Measurements from ENCODE around the gene AMH. TPM values are rescaled to one million over a fixed set of nuclear protein-coding genes. Genes with fewer than 3 reads are reported as not detected.
A peak's percentile ranks its signal among the peaks of the same experiment; 100 is the strongest.

Gene AMH
- total RNA-seq, 4 donors from 2014 or later, result 0.33 to 4.2 TPM; not detected in 2

DNA sequence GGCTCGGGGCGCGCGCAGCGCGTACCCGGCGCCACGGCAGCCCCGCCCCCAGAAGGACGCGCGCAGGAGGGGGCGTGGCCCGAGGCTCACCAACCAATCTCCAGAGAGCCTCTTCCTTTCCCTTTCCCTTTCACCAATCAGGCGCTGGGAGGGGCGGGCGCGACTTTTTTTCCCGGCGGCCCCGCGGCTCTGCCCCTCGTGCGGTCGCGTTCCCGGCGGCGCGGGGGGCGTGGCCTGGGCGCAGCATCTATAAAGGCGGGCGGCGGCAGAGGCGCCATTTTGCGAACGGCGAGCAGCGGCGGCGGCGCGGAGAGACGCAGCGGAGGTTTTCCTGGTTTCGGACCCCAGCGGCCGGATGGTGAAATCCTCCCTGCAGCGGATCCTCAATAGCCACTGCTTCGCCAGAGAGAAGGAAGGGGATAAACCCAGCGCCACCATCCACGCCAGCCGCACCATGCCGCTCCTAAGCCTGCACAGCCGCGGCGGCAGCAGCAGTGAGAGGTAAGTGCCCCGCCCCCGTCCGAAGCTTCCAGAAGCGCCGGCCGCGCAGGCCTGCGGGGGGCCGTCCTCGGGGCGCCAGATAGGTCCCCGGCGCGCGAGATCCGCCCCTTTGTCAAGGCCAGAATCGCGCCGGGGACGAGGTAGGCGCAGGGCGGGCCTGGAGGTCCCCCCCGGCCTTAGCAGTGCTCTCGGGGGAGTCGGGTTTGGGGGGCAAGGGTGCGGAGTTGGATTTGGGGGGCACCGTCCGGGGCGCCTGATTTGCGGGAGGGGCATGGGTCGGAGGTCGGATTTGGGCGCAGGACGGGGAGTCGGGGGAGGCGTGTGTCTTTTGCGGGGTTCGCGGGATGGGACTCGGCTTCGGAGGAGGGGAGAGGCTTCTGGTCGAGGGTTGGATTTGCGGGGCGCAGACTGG is 20.4 kb downstream of the AMH start:
- Histone ChIP-seq H3K4me1 (peaks cover 16 to 52% of the 10 kb centered on the region in 2 donors), H3K4me3 (replicated peaks in 1 of 3) (peak overlapping the region; percentile 99 to 100 (median 100)), H3K36me3 (peaks cover 13 to 24% of the 10 kb centered on the region in 2 donors), H3K27me3 (no peaks in the 10 kb centered on the region), H3K9me3 (no peaks in the 10 kb centered on the region), H3K27ac (peak overlapping the region; percentile 98 to 100 (median 99))
- peak; percentile 99 to 100 for TF ChIP-seq POLR2A (IDR thresholded peaks at IDR 0.05)
- TF ChIP-seq, protein P1, sequence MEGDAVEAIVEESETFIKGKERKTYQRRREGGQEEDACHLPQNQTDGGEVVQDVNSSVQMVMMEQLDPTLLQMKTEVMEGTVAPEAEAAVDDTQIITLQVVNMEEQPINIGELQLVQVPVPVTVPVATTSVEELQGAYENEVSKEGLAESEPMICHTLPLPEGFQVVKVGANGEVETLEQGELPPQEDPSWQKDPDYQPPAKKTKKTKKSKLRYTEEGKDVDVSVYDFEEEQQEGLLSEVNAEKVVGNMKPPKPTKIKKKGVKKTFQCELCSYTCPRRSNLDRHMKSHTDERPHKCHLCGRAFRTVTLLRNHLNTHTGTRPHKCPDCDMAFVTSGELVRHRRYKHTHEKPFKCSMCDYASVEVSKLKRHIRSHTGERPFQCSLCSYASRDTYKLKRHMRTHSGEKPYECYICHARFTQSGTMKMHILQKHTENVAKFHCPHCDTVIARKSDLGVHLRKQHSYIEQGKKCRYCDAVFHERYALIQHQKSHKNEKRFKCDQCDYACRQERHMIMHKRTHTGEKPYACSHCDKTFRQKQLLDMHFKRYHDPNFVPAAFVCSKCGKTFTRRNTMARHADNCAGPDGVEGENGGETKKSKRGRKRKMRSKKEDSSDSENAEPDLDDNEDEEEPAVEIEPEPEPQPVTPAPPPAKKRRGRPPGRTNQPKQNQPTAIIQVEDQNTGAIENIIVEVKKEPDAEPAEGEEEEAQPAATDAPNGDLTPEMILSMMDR (IDR thresholded peaks at IDR 0.05), result peak in 2 of 6 experiments; percentile 38 to 44
- peak; percentile 98 for DNase-seq
- WGBS, 2 donors, result 1% methylated on average over 30 to 52 of the region's 103 CpGs
- intact Hi-C loops (cut with DNase I), result loop anchor here (2.0 to 5.0 kb wide), 2 partner anchors 33 to 107 kb away; partner anchors contain the start of genes DOT1L, PLEKHJ1 and SF3A2

- peaks cover 13 to 24% of the 10 kb centered on the region in 2 donors for H3K36me3 ChIP-seq
- H3K4me1 ChIP-seq, result peaks cover 18 to 52% of the 10 kb centered on the region in 2 donors
- TF ChIP-seq, protein P1 (IDR thresholded peaks at IDR 0.05), result no peak
- no peak for TF ChIP-seq POLR2A (IDR thresholded peaks at IDR 0.05)
- 0 to 2% methylated on average over 5 to 11 of the region's 30 CpGs for WGBS, 2 donors
- no peaks in the 10 kb centered on the region for H3K9me3 ChIP-seq
- peak; percentile 40 to 43 for DNase-seq
- H3K4me3 ChIP-seq (replicated peaks in 1 of 3), result peak overlapping the region; percentile 99 to 100 (median 100)
- peak overlapping the region; percentile 98 to 100 (median 99) for H3K27ac ChIP-seq
- H3K27me3 ChIP-seq, result no peaks in the 10 kb centered on the region
- intact Hi-C loops (cut with DNase I), result loop anchor here (2.0 to 5.0 kb wide), 2 partner anchors 33 to 108 kb away; partner anchors contain the start of genes DOT1L, PLEKHJ1 and SF3A2
These were observed 21.0 kb downstream of the AMH start for GRCh38 chr19:2270157-2270422.

GRCh38 chr19:2270423-2271233 is 21.5 kb downstream of the AMH start:
- intact Hi-C loops (cut with DNase I), result loop anchor here (2.0 to 5.0 kb wide), 2 partner anchors 34 to 108 kb away; partner anchors contain the start of genes DOT1L, PLEKHJ1 and SF3A2
- TF ChIP-seq POLR2A (IDR thresholded peaks at IDR 0.05), result peak in 1 of 2 donors; percentile 75
- TF ChIP-seq, protein P1 (IDR thresholded peaks at IDR 0.05), result no peak
- Histone ChIP-seq H3K9me3 (no peaks in the 10 kb centered on the region), H3K27me3 (no peaks in the 10 kb centered on the region), H3K27ac (peak overlapping the region; percentile 98 to 100 (median 99)), H3K4me3 (replicated peaks in 1 of 3) (peak overlapping the region; percentile 99 to 100 (median 100)), H3K36me3 (peaks cover 13 to 24% of the 10 kb centered on the region in 2 donors), H3K4me1 (peaks cover 21 to 57% of the 10 kb centered on the region in 2 donors)
- WGBS, 2 donors, result 2% methylated on average over 20 of the region's 88 CpGs; no CpG with 5 or more reads in 1 of the 2 donors
- DNase-seq, result peak; percentile 79 to 83

- Histone ChIP-seq H3K4me3 (replicated peaks in 1 of 3) (peak overlapping the region; percentile 75 to 100 (median 99)), H3K27me3 (no peaks in the 10 kb centered on the region), H3K27ac (peak overlapping the region; percentile 98 to 100 (median 99)), H3K9me3 (no peaks in the 10 kb centered on the region), H3K36me3 (peaks cover 13 to 24% of the 10 kb centered on the region in 2 donors), H3K4me1 (peaks cover 20 to 56% of the 10 kb centered on the region in 2 donors)
- no peak for DNase-seq
- intact Hi-C loops (cut with DNase I), result loop anchor here (2.0 to 5.0 kb wide), 2 partner anchors 35 to 109 kb away; partner anchors contain the start of genes DOT1L, PLEKHJ1 and SF3A2
- WGBS, 2 donors, result 36 to 48% methylated on average over 29 to 35 of the region's 43 CpGs
- TF ChIP-seq POLR2A (IDR thresholded peaks at IDR 0.05), result no peak
- TF ChIP-seq, protein P1 (IDR thresholded peaks at IDR 0.05), result no peak
These were observed 22.3 kb downstream of the AMH start for GRCh38 chr19:2271234-2272103.

All from thyroid gland (tissue), 4 donors.